Esophagus muscularis mucosa (tissue), 4 donors: Measurements from ENCODE around the gene ALDH7A1. TPM values are rescaled to one million over a fixed set of nuclear protein-coding genes. Genes with fewer than 3 reads are reported as not detected.

Experiments
- DNase-seq: peaks from one replicate; pipeline ENCODE4 v3.0.0-alpha.2; 2017; ENCODE audit errors: extremely low spot score
- H3K27ac ChIP-seq, 4 donors: fragments of 200-600 bp; sonication (generic); replicated peaks in 1 of 4; 1 replicate in 3 of 4; 2 replicates in 1 of 4; pipeline ENCODE4 v1.5.1; 2016 to 2019; ENCODE audit warnings: mild to moderate bottlenecking in 1 of 4
- H3K27me3 ChIP-seq, 4 donors: fragments of 200-600 bp; sonication (generic); one replicate each; pipeline versions ENCODE4 v1.5.1 to v1.6.0; 2016 to 2019
- H3K36me3 ChIP-seq, 4 donors: fragments of 200-600 bp; sonication (generic); one replicate each; pipeline ENCODE4 v1.5.1; 2016 to 2019
- H3K4me1 ChIP-seq, 4 donors: fragments of 200-600 bp; sonication (generic); one replicate each; pipeline ENCODE4 v1.5.1; 2016 to 2019
- H3K4me3 ChIP-seq, 4 donors: fragments of 200-600 bp; sonication (generic); 1 replicate in 2 of 4; 2 replicates in 2 of 4; pipeline ENCODE4 v1.5.1; 2016 to 2019; ENCODE audit warnings: mild to moderate bottlenecking in 4 of 4, moderate library complexity in 1 of 4
- H3K9me3 ChIP-seq, 4 donors: fragments of 200-600 bp; sonication (generic); 1 replicate in 3 of 4; 2 replicates in 1 of 4; pipeline ENCODE4 v1.5.1; 2016 to 2019
- EP300 ChIP-seq: sonication (generic); formaldehyde crosslinking; IDR thresholded peaks from one replicate; pipeline ENCODE4 v1.6.1; 2017; ENCODE audit warnings: antibody characterized with exemption
- POLR2A ChIP-seq: fragments of 450-650 bp; IDR thresholded peaks from one replicate; pipeline ENCODE4 v1.6.1; 2017; ENCODE audit warnings: antibody characterized with exemption, moderate library complexity, mild to moderate bottlenecking, low read depth
- POLR2AphosphoS5 ChIP-seq, 2 donors: sonication (generic); formaldehyde crosslinking; IDR thresholded peaks; one replicate each; pipeline ENCODE4 v1.6.1; 2017; ENCODE audit warnings: antibody characterized with exemption in 2 of 2
- WGBS: methylation state at CpG from one replicate; pipeline ENCODE4 v1.1.5; 2018; 5-methylcytosine and 5-hydroxymethylcytosine counted together
- intact Hi-C: fragments of 100-400 bp; cut with DNase I; formaldehyde crosslinking; loops from one replicate; pipeline ENCODE4 v1.15.1; 2023
- total RNA-seq, 4 donors: library from RNA; depleted of rRNA; stranded (reverse); fragments of >200 nt; gene quantifications; one replicate each; pipeline versions ENCODE4 v1.1.0 to v1.2.1, GENCODE V29; 2016
- TF ChIP-seq, protein P1 (sequence below), 3 experiments: fragments of 200-600 bp in 2 of 3; fragments of 450-650 bp in 1 of 3; sonication (generic) in 2 of 3; IDR thresholded peaks; one replicate each; pipeline ENCODE4 v1.5.1; 2017 to 2019; ENCODE audit warnings: antibody characterized with exemption in 3 of 3, mild to moderate bottlenecking in 2 of 3, moderate library complexity in 1 of 3

ALDH7A1 gene
- total RNA-seq, 4 donors from 2014 or later = 14.9 to 17.7 (median 15.5) TPM

DNA sequence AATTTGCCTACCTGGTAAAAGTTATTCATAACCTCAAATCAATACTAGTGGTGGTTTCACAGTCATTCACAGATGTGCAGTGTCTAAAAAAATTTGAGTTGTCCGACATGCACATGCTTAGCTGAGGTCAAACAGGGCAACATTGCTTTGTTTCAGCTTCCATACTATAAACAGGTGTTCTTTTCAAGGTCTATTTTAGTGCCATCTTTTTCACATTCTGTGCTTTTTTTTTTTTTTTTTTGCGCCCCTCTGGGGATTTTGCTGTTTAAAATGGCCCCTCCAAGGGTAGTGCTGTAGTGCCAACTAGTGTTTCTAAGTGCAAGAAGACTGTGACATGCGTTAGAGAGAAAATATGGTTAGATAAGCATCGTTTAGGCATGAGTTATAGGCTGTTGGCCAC lies 20.3 kb upstream of the ALDH7A1 start:
- intact Hi-C loops = no loop called here
- Histone ChIP-seq H3K4me1 (no peaks in the 10 kb centered on the region), H3K9me3 (no peaks in the 10 kb centered on the region), H3K27me3 (no peaks in the 10 kb centered on the region), H3K27ac (no peak overlapping the region), H3K4me3 (no peak overlapping the region), H3K36me3 (peaks cover 33 to 78% (median 59%) of the 10 kb centered on the region in 4 donors)
- WGBS = 84% methylated on average over 4 of the region's 4 CpGs
- no peak for DNase-seq
- TF ChIP-seq POLR2AphosphoS5 (IDR thresholded peaks at IDR 0.05) (no peak), POLR2A (no peak), EP300 (no peak)
- TF ChIP-seq, protein P1, sequence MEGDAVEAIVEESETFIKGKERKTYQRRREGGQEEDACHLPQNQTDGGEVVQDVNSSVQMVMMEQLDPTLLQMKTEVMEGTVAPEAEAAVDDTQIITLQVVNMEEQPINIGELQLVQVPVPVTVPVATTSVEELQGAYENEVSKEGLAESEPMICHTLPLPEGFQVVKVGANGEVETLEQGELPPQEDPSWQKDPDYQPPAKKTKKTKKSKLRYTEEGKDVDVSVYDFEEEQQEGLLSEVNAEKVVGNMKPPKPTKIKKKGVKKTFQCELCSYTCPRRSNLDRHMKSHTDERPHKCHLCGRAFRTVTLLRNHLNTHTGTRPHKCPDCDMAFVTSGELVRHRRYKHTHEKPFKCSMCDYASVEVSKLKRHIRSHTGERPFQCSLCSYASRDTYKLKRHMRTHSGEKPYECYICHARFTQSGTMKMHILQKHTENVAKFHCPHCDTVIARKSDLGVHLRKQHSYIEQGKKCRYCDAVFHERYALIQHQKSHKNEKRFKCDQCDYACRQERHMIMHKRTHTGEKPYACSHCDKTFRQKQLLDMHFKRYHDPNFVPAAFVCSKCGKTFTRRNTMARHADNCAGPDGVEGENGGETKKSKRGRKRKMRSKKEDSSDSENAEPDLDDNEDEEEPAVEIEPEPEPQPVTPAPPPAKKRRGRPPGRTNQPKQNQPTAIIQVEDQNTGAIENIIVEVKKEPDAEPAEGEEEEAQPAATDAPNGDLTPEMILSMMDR (IDR thresholded peaks at IDR 0.05) = no peak

DNA sequence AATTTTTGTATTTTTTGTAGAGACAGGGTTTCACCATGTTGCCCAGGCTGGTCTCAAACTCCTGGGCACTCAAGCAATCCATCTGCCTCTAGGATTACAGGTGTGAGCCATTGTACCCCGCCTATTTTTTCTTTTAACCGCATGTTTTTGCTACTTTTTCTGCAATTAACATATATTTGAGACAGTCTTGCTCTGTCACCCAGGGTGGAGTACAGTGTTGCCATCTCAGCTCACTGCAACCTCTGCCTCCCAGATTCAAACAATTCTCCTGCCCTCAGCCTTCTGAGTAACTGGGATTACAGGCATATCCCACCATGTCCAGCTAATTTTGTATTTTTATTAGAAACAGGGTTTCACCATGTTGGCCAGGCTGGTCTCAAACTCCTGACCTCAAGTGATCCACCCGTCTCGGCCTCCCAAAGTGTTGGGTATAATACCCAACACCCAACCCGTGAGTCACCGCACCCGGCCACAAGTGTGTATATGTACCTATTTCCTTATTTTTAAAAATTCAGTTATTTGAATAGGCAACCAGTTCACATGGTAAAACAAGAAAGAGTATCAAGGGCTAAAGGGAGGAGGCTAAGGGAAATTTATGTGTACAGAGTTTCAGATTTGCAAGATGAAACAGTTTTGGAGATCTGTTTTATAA lies 19.0 kb upstream of the ALDH7A1 start:
- peaks cover 42 to 78% (median 68%) of the 10 kb centered on the region in 4 donors for H3K36me3 ChIP-seq
- H3K27ac ChIP-seq = no peak overlapping the region
- no peak for DNase-seq
- intact Hi-C loops = no loop called here
- WGBS = 89% methylated on average over 7 of the region's 7 CpGs
- no peaks in the 10 kb centered on the region for H3K9me3 ChIP-seq
- H3K4me3 ChIP-seq = no peak overlapping the region
- TF ChIP-seq EP300 (no peak), POLR2AphosphoS5 (IDR thresholded peaks at IDR 0.05) (no peak)
- no peaks in the 10 kb centered on the region for H3K27me3 ChIP-seq
- H3K4me1 ChIP-seq = no peaks in the 10 kb centered on the region

DNA sequence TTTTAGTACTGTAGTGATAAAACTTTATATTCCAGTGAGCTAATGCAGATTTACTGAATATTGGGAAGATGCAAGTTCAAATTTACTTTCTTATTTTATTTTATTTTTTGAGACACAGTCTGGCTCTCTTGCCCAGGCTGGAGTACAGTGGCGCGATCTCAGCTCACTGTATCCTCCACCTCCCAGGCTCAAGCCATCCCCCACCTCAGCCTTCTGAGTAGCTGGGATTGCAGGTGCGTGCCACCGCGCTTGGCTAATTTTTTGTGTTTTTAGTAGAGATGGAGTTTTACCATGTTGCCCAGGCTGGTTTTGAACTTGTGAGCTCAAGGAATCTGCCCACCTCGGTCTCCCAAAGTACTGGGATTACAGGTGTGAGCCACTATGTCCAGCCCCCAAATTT lies 15.6 kb upstream of the ALDH7A1 start:
- Histone ChIP-seq H3K4me3 (no peak overlapping the region), H3K36me3 (peaks cover 34 to 78% (median 63%) of the 10 kb centered on the region in 4 donors), H3K27me3 (no peaks in the 10 kb centered on the region), H3K4me1 (peaks cover 11 to 24% (median 19%) of the 10 kb centered on the region in 4 donors), H3K9me3 (no peaks in the 10 kb centered on the region), H3K27ac (no peak overlapping the region)
- TF ChIP-seq, protein P1 (IDR thresholded peaks at IDR 0.05) = no peak
- TF ChIP-seq POLR2A (no peak), POLR2AphosphoS5 (IDR thresholded peaks at IDR 0.05) (no peak), EP300 (no peak)
- DNase-seq = no peak
- intact Hi-C loops = no loop called here
- 97% methylated on average over 6 of the region's 6 CpGs for WGBS

DNA sequence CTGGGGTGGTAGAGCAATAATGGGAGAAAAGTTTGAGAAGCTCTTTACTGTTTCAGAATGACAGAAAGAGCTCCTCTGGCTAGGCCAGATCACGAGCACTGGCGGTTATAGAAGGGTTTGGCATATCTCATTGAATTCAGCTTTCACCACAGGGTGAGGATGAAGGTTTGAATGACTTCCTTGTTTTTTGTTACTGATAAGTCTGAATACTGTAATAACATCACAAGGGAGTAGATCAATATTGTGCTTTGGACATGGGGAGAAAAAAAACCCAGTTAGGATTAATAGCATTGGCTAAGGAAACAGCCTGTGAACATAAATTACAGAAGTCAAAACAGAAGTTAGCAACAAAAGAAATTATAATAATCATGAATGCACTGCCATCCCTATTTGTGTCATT lies 15.1 kb upstream of the ALDH7A1 start:
- no peak overlapping the region for H3K27ac ChIP-seq
- intact Hi-C loops = no loop called here
- H3K4me1 ChIP-seq = peaks cover 15 to 29% (median 23%) of the 10 kb centered on the region in 4 donors
- H3K36me3 ChIP-seq = peaks cover 34 to 82% (median 67%) of the 10 kb centered on the region in 4 donors
- no peaks in the 10 kb centered on the region for H3K9me3 ChIP-seq
- WGBS = 93% methylated on average over 2 of the region's 2 CpGs
- no peaks in the 10 kb centered on the region for H3K27me3 ChIP-seq
- no peak for DNase-seq
- H3K4me3 ChIP-seq = no peak overlapping the region
- TF ChIP-seq EP300 (no peak), POLR2A (no peak), POLR2AphosphoS5 (IDR thresholded peaks at IDR 0.05) (no peak)
- TF ChIP-seq, protein P1 (IDR thresholded peaks at IDR 0.05) = no peak

DNA sequence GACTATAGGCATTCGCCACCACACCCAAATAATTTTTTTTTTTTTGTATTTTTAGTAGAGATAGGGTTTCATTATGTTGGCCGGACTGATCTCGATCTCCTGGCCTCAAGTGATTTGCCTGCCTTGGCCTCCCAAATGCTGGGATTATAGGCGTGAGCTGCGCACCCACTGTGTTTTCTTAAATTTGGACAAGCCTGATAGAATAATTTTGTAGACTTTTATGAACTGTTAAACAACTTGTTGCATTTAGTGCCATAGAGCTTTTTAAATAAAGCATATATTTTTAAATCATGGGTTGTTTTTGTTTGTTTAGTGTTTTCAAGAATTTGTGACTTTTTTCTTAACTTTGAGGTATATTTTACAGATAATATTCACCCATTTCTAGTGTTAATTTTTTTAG lies 10.5 kb upstream of the ALDH7A1 start:
- DNase-seq = no peak
- Histone ChIP-seq H3K27me3 (no peaks in the 10 kb centered on the region), H3K36me3 (peaks cover 42 to 62% (median 54%) of the 10 kb centered on the region in 4 donors), H3K9me3 (no peaks in the 10 kb centered on the region), H3K4me1 (peaks cover 39 to 68% (median 55%) of the 10 kb centered on the region in 4 donors), H3K4me3 (peak overlapping the region in 1 of 4 donors; percentile 0), H3K27ac (no peak overlapping the region)
- WGBS = 85% methylated on average over 5 of the region's 5 CpGs
- TF ChIP-seq POLR2AphosphoS5 (IDR thresholded peaks at IDR 0.05) = no peak
- TF ChIP-seq, protein P1 (IDR thresholded peaks at IDR 0.05) = no peak
- no peak for TF ChIP-seq POLR2A
- no peak for TF ChIP-seq EP300
- intact Hi-C loops = no loop called here
